HEK293 (cell line): Measurements from ENCODE around the gene DLX4.

Experiments used
- CTCF ChIA-PET: fragments of 350-600 bp; formaldehyde crosslinking; extraction: SDS; loops from one replicate; lab custom pipeline; 2021; ENCODE audit warnings: antibody characterized with exemption; lab: Yijun Ruan, JAX
- POLR2A ChIA-PET: fragments of 300-600 bp; formaldehyde crosslinking; extraction: SDS; loops from one replicate; lab custom pipeline; 2020; ENCODE audit warnings: antibody characterized with exemption, inconsistent platforms; lab: Yijun Ruan, JAX
- H3K27ac ChIP-seq: fragments of 200-500 bp; sonication (Bioruptor generic); 2 replicates; pipeline ENCODE4 v1.5.1; 2014; ENCODE audit warnings: low read depth, low read length, control low read depth, inconsistent platforms; ENCODE audit errors: extremely low read depth
- H3K36me3 ChIP-seq, 2 experiments: fragments of 200-500 bp in 1 of 2; sonication (Bioruptor generic) in 1 of 2; 1 replicate in 1 of 2; 2 replicates in 1 of 2; pipeline ENCODE4 v1.5.1; 2014 to 2017; ENCODE audit warnings: inconsistent platforms in 2 of 2, low read length in 2 of 2; ENCODE audit not compliant: control insufficient read depth in 2 of 2, insufficient read depth in 1 of 2
- H3K4me1 ChIP-seq: fragments of 200-500 bp; sonication (Bioruptor generic); 2 replicates; pipeline ENCODE4 v1.5.1; 2014; ENCODE audit warnings: mild to moderate bottlenecking, low read length, inconsistent platforms; ENCODE audit not compliant: control insufficient read depth, insufficient read depth
- H3K4me3 ChIP-seq: 2 replicates; pipeline ENCODE4 v1.5.1; 2011; ENCODE audit warnings: low read depth, mild to moderate bottlenecking, control low read depth, low read length, moderate library complexity
- H3K9me3 ChIP-seq: fragments of 200-500 bp; sonication (Bioruptor generic); 2 replicates; pipeline ENCODE4 v1.5.1; 2014; ENCODE audit warnings: low read depth, low read length, inconsistent platforms; ENCODE audit not compliant: control insufficient read depth, insufficient read depth
- BCL11A ChIP-seq: fragments of 450-650 bp; formaldehyde crosslinking; IDR thresholded peaks from 2 replicates; pipeline ENCODE4 v1.5.1; 2016; ENCODE audit warnings: low read depth, missing biosample characterization, missing genetic modification characterization
- EGR2 ChIP-seq: fragments of 450-650 bp; formaldehyde crosslinking; IDR thresholded peaks from 2 replicates; pipeline ENCODE4 v1.5.1; 2016; ENCODE audit warnings: low read depth, missing biosample characterization, missing genetic modification characterization
- GLIS1 ChIP-seq: fragments of 450-650 bp; formaldehyde crosslinking; IDR thresholded peaks from 2 replicates; pipeline ENCODE4 v1.5.1; 2016; ENCODE audit warnings: missing biosample characterization, missing genetic modification characterization
- YY1 ChIP-seq: fragments of 450-650 bp; formaldehyde crosslinking; IDR thresholded peaks from 2 replicates; pipeline ENCODE4 v1.5.1; 2018; ENCODE audit warnings: missing biosample characterization, missing genetic modification characterization
- ZFHX2 ChIP-seq: fragments of 450-650 bp; formaldehyde crosslinking; conservative IDR thresholded peaks from 2 replicates; pipeline ENCODE4 v1.5.1; 2016; ENCODE audit warnings: missing biosample characterization, missing genetic modification characterization
- ZIC2 ChIP-seq: fragments of 450-650 bp; formaldehyde crosslinking; IDR thresholded peaks from 2 replicates; pipeline ENCODE4 v1.5.1; 2016; ENCODE audit warnings: missing biosample characterization, missing genetic modification characterization
- ZNF292 ChIP-seq: fragments of 450-650 bp; formaldehyde crosslinking; IDR thresholded peaks from 2 replicates; pipeline ENCODE4 v1.5.1; 2016; ENCODE audit warnings: low read depth, missing biosample characterization, missing genetic modification characterization, borderline replicate concordance
- ZNF76 ChIP-seq: fragments of 450-650 bp; formaldehyde crosslinking; IDR thresholded peaks from 2 replicates; pipeline ENCODE4; 2016; ENCODE audit warnings: low read depth, missing biosample characterization, missing genetic modification characterization, borderline replicate concordance
- ZSCAN30 ChIP-seq: fragments of 450-650 bp; IDR thresholded peaks from 2 replicates; pipeline ENCODE4 v1.5.1; 2018; ENCODE audit warnings: missing biosample characterization, mild to moderate bottlenecking, missing genetic modification characterization, moderate library complexity
- TF ChIP-seq, protein P1 (sequence below): fragments of 450-650 bp; formaldehyde crosslinking; conservative IDR thresholded peaks from 2 replicates; pipeline ENCODE4 v1.5.1; 2016; ENCODE audit warnings: low read depth, missing biosample characterization, missing genetic modification characterization
- TF ChIP-seq, protein P2 (sequence below): sonication (generic); formaldehyde crosslinking; IDR thresholded peaks from 2 replicates; pipeline ENCODE4 v1.8.1; 2022; ENCODE audit warnings: mild to moderate bottlenecking, moderate library complexity, missing genetic modification reagents

The DLX4 gene

DNA sequence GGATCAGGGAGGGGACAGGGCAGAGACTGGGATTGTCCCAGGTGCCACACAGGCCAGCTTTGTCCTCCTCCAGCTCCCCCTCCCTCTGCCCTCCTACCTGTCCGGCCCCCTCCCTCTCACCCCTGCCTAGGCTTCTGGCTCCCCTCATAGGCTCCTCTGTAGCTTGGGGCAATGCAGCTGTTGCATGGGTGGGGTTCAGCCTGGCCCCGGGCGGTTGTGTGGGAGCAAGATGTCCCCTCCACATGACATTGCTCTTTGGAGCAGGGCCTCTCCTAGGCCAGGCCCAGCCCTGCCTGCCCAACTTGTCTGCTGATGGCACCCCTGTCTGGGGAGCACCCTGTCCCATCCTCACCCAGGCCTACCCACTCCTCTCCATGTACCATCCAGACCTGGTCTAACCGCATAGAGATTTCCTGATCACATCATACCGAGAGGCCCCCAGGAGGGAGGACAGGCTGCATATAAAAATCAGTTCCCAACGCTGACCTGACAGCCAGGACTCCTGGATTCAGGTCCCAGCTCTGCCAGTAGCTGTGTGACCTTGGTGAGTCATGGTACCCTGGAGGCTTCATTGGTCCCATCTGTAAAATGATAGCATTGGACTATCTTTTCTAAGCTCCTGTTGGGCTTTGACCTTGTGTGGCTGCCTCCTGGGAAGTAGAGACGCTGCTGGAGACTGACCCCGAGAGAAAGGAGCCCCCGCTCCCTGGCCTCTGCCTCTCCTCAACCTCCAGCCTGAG is 48.8 kb upstream of the DLX4 start:
- POLR2A ChIA-PET = interaction anchor here (0.5 kb wide), 1 partner anchor 70 kb away, joined by 4 read pairs; no protein-coding TSS in a partner anchor
- Histone ChIP-seq H3K36me3 (no peaks in the 10 kb centered on the region), H3K27ac (no peak overlapping the region), H3K9me3 (no peaks in the 10 kb centered on the region), H3K4me1 (no peaks in the 10 kb centered on the region), H3K4me3 (no peak overlapping the region)
- CTCF ChIA-PET = interaction anchor here (0.6 to 1.9 kb wide), 5 partner anchors 10 to 88 kb away, joined by 3 to 9 read pairs (median 4); no protein-coding TSS in a partner anchor
- TF ChIP-seq, protein P1, sequence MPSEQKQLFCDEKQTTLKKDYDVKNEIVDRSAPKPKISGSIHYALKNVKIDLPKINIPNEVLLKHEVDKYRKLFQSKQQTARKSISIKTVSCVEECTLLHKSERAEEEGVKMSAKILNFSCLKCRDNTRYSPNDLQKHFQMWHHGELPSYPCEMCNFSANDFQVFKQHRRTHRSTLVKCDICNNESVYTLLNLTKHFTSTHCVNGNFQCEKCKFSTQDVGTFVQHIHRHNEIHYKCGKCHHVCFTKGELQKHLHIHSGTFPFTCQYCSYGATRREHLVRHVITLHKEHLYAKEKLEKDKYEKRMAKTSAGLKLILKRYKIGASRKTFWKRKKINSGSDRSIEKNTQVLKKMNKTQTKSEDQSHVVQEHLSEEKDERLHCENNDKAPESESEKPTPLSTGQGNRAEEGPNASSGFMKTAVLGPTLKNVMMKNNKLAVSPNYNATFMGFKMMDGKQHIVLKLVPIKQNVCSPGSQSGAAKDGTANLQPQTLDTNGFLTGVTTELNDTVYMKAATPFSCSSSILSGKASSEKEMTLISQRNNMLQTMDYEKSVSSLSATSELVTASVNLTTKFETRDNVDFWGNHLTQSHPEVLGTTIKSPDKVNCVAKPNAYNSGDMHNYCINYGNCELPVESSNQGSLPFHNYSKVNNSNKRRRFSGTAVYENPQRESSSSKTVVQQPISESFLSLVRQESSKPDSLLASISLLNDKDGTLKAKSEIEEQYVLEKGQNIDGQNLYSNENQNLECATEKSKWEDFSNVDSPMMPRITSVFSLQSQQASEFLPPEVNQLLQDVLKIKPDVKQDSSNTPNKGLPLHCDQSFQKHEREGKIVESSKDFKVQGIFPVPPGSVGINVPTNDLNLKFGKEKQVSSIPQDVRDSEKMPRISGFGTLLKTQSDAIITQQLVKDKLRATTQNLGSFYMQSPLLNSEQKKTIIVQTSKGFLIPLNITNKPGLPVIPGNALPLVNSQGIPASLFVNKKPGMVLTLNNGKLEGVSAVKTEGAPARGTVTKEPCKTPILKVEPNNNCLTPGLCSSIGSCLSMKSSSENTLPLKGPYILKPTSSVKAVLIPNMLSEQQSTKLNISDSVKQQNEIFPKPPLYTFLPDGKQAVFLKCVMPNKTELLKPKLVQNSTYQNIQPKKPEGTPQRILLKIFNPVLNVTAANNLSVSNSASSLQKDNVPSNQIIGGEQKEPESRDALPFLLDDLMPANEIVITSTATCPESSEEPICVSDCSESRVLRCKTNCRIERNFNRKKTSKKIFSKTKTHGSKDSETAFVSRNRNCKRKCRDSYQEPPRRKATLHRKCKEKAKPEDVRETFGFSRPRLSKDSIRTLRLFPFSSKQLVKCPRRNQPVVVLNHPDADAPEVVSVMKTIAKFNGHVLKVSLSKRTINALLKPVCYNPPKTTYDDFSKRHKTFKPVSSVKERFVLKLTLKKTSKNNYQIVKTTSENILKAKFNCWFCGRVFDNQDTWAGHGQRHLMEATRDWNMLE = no peak
- TF ChIP-seq, protein P2, sequence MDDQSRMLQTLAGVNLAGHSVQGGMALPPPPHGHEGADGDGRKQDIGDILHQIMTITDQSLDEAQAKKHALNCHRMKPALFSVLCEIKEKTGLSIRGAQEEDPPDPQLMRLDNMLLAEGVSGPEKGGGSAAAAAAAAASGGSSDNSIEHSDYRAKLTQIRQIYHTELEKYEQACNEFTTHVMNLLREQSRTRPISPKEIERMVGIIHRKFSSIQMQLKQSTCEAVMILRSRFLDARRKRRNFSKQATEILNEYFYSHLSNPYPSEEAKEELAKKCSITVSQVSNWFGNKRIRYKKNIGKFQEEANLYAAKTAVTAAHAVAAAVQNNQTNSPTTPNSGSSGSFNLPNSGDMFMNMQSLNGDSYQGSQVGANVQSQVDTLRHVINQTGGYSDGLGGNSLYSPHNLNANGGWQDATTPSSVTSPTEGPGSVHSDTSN (CRISPR knock-in tag) = no peak
- TF ChIP-seq GLIS1 (tag by site-specific recombination) (peak; percentile 41; the same call in 1 of the 2 replicates), ZIC2 (tag by site-specific recombination) (peak; percentile 29), YY1 (tag by site-specific recombination) (no peak), ZNF76 (tag by site-specific recombination) (no peak)

DNA sequence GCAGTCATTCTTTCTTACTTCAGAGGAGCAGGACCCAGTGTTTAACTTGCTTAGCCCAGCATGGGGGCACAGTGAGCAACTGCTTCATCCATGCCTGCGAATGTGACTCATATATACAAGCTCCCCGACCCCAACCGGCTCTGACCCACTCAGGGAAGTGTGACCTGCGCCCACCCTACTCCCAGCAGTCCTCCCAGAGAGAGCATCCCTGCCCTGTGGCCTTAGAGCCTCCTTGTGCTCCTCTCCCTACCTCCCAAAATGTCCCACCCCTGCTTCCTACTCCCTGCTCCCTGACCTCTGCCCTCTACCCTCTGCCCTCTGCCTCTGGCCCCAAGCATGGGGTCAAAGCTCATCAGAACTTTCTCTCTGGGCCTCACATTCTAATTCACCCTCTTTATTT is 46.9 kb upstream of the DLX4 start:
- Histone ChIP-seq H3K27ac (no peak overlapping the region), H3K4me3 (no peak overlapping the region), H3K9me3 (no peaks in the 10 kb centered on the region), H3K36me3 (no peaks in the 10 kb centered on the region), H3K4me1 (no peaks in the 10 kb centered on the region)
- ChIA-PET POLR2A (interaction anchor here (0.6 kb wide), 1 partner anchor 54 kb away, joined by 8 read pairs; no protein-coding TSS in a partner anchor), CTCF (interaction anchor here (0.7 to 1.4 kb wide), 4 partner anchors 17 to 101 kb away, joined by 3 to 10 read pairs (median 6); no protein-coding TSS in a partner anchor)
- TF ChIP-seq ZNF292 (tag by site-specific recombination) (no peak), BCL11A (tag by site-specific recombination) (0 out of 2 replicates have a peak, but pooled peaks have one; percentile 27), ZIC2 (tag by site-specific recombination) (peak; percentile 86)

DNA sequence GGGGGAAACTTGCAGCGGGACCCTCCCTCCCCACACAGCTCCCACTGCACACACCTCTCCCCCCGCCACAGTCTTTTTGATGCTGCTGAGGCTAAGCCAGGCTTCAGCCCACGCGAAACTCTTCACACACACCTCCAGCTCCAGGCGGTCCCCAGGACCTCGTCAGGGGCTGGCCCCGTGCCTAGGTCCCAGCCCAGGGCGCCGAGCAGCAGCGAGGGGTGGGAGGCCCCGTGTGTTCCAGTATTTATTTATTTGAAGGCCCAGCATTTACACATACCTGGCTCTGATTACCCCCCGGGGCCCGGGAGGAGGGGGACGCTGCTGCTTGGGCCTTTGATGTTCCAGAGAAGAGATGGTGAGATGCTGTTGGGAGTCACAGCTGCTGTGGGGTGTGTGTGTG is 44.9 kb upstream of the DLX4 start:
- no peaks in the 10 kb centered on the region for H3K36me3 ChIP-seq
- H3K9me3 ChIP-seq = no peaks in the 10 kb centered on the region
- H3K4me3 ChIP-seq = no peak overlapping the region
- peak; percentile 66 for TF ChIP-seq EGR2 (tag by site-specific recombination)
- TF ChIP-seq ZFHX2 (tag by site-specific recombination) = peak; percentile 43; the same call in 1 of the 2 replicates
- no peak for TF ChIP-seq ZSCAN30 (tag by site-specific recombination)
- TF ChIP-seq ZIC2 (tag by site-specific recombination) = peak; percentile 66
- no peaks in the 10 kb centered on the region for H3K4me1 ChIP-seq
- no peak overlapping the region for H3K27ac ChIP-seq
- ChIA-PET POLR2A (interaction anchor here (0.5 kb wide), 1 partner anchor 614 kb away, joined by 4 read pairs; no protein-coding TSS in a partner anchor), CTCF (interaction anchor here (2.1 kb wide), 1 partner anchor 73 kb away, joined by 14 read pairs; no protein-coding TSS in a partner anchor)
